ENCODE results near the gene AGAP1.
A peak's percentile ranks its signal among the peaks of the same experiment; 100 is the strongest.

DNA sequence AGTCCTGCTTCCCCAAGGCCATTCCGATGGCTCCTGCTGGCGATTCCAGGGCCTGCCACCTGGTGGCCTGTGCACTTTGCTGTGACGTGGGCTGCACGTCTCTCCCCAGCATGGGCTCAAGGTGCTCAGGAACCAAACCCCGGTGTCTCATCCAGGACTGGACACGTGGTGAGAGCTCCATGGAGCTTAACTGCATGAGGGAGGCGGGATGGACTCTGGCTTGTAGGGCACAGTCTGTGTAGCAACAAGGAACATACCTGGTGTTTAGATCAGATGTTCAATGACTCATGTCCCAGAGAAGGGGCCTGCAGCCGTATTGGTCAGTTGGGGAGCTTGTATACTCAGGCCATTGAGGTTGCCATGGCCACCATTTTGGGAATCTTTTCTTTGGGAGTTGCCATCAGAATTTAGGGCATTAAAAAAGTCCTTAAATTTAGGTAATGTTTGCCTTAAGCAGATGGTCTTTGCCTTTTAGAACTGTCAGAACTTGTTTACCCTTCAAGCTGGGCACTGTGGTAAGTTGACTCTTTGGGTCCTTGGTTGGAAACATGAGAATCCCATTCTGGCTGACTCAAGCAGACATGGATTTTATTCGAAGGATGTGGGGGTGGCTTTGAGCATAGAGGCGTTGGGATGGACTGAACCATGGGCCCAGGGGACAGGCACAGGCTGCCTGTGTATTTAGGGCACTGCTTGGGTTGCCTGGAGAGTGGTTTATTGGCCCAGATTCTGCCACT lies 21.0 kb downstream of the AGAP1 start:
- peak in 1 of 4 experiments; percentile 31 for TF ChIP-seq CTCF (IDR thresholded peaks at IDR 0.05)
- no peak for TF ChIP-seq EP300 (IDR thresholded peaks at IDR 0.05)
- TF ChIP-seq POLR2A (IDR thresholded peaks at IDR 0.05) = no peak
- TF ChIP-seq POLR2AphosphoS5 (IDR thresholded peaks at IDR 0.05) = no peak

All from sigmoid colon (tissue), 4 donors.